Loucy (cell line): Measurements from ENCODE around the gene FYN.

ENCODE experiments used
- EZH2phosphoT487 ChIP-seq: fragments of 200-600 bp; IDR thresholded peaks from 2 replicates; pipeline ENCODE4 v1.6.1; 2018; ENCODE audit warnings: antibody characterized with exemption, mild to moderate bottlenecking, moderate library complexity, borderline replicate concordance
- TF ChIP-seq, protein P1 (sequence below): fragments of 200-600 bp; sonication (generic); conservative IDR thresholded peaks from 2 replicates; pipeline ENCODE4 v1.5.1; 2014; ENCODE audit warnings: mild to moderate bottlenecking, antibody characterized with exemption, low read length

DNA sequence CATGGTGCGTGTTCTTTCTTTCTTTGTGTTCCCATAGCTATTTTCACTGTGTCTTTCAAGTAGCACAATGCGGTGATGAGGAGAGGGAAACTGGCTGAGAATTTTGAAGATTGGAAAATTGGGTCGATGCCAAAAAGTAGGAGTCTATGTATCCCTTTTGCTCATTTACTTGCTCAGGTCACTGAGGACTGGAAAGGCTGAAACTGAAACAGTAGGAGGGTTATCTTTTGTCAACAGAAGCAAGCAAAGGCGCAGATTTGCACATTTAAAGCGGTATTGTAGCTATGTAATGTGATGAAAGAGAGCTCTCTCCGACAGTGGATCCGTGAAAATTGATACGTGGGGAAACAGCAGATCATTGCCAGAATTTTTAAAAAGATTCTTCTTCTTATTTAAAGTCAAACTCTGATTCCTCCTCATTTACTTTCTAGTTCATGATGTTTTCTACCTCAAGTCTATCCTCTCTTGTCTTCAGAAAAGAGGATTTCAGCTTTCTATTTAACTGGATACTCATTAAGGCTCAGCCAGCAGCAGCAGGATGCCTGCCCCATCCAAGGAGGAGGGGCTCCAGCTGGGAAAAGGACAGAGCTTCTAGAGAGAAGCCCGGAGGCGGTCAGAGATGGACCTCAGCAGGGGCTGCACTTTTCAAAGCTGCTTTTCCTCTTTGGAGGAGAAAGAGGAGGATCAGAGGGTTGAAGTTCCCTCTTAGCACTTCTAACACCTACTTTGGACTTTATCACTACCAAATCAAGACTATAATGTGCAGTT, 15.9 kb upstream of the FYN start:
- TF ChIP-seq, protein P1, sequence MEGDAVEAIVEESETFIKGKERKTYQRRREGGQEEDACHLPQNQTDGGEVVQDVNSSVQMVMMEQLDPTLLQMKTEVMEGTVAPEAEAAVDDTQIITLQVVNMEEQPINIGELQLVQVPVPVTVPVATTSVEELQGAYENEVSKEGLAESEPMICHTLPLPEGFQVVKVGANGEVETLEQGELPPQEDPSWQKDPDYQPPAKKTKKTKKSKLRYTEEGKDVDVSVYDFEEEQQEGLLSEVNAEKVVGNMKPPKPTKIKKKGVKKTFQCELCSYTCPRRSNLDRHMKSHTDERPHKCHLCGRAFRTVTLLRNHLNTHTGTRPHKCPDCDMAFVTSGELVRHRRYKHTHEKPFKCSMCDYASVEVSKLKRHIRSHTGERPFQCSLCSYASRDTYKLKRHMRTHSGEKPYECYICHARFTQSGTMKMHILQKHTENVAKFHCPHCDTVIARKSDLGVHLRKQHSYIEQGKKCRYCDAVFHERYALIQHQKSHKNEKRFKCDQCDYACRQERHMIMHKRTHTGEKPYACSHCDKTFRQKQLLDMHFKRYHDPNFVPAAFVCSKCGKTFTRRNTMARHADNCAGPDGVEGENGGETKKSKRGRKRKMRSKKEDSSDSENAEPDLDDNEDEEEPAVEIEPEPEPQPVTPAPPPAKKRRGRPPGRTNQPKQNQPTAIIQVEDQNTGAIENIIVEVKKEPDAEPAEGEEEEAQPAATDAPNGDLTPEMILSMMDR = no peak
- no peak for TF ChIP-seq EZH2phosphoT487
